ENCODE results near the gene NAA40.

NAA40 gene

DNA sequence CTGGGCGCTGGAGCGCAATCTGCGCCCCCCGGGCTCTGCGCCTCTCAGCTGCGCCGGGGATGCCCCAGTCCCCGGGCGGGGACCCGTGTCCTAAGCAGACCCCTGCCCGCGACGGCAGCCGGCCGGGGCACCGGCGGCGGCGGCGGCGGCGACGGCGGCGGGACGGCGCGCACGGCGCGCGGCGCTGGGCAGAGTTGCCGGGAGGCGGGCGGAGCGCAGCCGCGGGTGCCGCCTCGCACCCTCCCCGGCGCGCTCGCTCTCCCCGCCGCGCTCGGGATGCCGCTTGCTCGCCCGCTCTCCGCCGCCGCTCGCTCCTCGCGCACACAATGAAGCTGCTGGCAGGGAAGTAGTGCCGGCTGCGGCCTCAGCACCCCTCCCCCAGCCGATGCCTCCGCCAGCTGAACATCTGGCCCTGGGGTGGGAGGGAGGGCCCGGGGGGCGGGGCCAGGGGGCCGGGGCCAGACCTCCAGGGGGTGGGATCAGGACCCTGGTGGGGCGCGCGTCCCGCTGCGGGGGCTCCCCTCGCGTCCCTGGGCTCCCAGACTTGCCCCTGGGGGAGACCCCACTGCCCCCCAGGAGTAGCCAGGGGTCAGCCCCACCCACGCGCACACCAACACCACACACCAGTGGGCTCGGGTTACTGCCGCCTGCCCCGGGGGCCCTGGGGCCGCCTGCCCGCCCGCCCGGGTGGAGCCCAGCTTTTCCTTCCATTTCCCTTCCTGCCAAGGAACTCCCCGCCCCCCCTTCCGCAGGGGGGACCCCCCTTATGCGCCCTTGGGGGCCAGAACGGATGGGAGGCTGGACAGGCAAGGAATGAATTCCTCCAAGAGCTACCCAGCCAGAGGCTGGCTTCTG lies 21.7 kb upstream of the NAA40 start, which contains the start of gene RCOR2:
RCOR2 (minus strand) TSS at position 328 of the 855 bp plus-strand sequence. CDS start 708 bp downstream, outside the sequence.
- TF ChIP-seq, protein P1, sequence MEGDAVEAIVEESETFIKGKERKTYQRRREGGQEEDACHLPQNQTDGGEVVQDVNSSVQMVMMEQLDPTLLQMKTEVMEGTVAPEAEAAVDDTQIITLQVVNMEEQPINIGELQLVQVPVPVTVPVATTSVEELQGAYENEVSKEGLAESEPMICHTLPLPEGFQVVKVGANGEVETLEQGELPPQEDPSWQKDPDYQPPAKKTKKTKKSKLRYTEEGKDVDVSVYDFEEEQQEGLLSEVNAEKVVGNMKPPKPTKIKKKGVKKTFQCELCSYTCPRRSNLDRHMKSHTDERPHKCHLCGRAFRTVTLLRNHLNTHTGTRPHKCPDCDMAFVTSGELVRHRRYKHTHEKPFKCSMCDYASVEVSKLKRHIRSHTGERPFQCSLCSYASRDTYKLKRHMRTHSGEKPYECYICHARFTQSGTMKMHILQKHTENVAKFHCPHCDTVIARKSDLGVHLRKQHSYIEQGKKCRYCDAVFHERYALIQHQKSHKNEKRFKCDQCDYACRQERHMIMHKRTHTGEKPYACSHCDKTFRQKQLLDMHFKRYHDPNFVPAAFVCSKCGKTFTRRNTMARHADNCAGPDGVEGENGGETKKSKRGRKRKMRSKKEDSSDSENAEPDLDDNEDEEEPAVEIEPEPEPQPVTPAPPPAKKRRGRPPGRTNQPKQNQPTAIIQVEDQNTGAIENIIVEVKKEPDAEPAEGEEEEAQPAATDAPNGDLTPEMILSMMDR (IDR thresholded peaks at IDR 0.05; ENCODE audit: insufficient read depth, low read depth, low read length, missing control alignments), result no peak
- peak within 1 kb of the TSS; percentile 47 for H3K4me3 ChIP-seq (ENCODE audit: low read length)
- peak; percentile 81 for DNase-seq (ENCODE audit: low read depth)

- DNase-seq (ENCODE audit: low read depth), result peak; percentile 41
- H3K4me3 ChIP-seq (ENCODE audit: low read length), result peak overlapping the region; percentile 32
- TF ChIP-seq, protein P1 (IDR thresholded peaks at IDR 0.05; ENCODE audit: insufficient read depth, low read depth, low read length, missing control alignments), result no peak
Observed at GRCh38 chr11:63917692-63918506, 20.9 kb upstream of the NAA40 start.

DNA sequence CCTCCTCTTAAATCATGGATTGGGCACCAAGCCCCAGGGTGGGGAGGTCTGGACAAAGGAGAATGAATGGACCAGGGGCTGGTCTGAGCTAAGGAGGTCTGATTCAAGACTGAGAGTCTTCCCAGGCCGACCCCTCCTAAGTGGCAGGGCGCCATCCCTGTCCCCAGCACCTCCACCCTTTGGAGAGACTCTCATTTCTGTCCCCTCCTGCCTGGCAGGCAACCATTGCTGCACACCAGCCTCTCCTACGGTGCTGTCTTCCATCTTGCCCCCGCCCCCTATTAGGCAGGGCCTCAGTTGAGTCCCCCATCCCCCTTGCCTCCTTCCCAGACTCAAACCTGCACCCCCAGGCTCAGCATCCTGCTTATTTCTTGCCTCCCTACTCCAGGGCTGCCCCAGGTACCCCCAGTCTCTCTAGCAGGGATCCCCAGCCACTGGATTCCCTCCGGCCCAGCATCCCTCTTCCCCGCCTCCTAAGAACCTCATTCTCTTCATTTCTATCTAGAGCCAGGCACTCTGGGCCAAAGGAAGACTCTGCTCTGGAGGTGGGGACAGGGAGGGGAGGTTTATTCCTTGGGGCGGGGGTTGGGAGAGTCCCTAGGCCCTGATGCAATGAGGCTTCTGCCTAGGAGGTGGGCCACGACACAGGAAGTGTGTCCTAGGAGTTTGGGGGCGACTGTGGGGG lies 20.2 kb upstream of the NAA40 start:
- DNase-seq (ENCODE audit: low read depth), result no peak
- TF ChIP-seq, protein P1 (IDR thresholded peaks at IDR 0.05; ENCODE audit: insufficient read depth, low read depth, low read length, missing control alignments), result no peak
- H3K4me3 ChIP-seq (ENCODE audit: low read length), result no peak overlapping the region

DNA sequence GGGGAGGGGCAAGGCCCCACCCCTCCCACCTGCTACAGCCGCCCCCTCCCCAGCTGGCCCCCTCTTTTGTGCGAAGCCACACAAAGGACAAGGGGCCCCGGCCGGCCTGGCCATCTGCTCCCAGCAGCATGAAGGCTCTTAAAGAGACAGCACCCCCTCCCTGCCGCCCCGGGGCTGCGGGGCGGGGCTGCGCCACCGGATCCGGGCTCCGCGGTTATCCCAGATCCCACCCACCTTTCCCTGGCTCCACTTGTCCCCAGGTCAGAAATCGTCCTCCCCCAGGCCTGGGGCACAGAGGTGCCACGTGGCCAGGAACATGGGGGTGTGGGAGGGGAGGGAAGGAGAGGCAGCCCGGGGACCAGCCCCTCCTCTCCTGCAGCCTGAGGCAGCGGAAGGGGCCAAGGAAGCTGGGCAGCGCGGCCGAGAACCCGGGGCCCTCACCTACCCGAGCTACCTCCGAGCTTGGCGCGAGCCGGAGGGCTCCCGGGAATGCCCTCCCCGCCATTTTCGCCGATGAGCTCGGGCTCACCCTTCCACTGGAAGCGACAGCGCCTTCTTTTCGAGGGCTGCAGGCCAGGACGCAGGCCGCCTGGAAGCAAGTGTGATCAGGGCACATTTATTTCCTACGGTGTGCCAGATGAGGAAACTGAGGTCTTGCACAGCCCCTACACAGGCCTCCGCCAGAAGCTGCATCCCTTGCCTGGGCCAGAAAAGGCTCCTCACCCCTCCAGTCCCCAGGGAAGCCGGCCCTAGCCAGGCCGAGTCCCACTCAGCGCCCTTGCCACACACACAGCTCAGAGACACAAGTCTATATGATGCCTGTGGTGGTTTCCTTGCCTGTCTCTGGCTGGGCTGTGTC lies 19.3 kb upstream of the NAA40 start:
- TF ChIP-seq, protein P1 (IDR thresholded peaks at IDR 0.05; ENCODE audit: insufficient read depth, low read depth, low read length, missing control alignments), result no peak
- no peak overlapping the region for H3K4me3 ChIP-seq (ENCODE audit: low read length)
- no peak for DNase-seq (ENCODE audit: low read depth)

DNA sequence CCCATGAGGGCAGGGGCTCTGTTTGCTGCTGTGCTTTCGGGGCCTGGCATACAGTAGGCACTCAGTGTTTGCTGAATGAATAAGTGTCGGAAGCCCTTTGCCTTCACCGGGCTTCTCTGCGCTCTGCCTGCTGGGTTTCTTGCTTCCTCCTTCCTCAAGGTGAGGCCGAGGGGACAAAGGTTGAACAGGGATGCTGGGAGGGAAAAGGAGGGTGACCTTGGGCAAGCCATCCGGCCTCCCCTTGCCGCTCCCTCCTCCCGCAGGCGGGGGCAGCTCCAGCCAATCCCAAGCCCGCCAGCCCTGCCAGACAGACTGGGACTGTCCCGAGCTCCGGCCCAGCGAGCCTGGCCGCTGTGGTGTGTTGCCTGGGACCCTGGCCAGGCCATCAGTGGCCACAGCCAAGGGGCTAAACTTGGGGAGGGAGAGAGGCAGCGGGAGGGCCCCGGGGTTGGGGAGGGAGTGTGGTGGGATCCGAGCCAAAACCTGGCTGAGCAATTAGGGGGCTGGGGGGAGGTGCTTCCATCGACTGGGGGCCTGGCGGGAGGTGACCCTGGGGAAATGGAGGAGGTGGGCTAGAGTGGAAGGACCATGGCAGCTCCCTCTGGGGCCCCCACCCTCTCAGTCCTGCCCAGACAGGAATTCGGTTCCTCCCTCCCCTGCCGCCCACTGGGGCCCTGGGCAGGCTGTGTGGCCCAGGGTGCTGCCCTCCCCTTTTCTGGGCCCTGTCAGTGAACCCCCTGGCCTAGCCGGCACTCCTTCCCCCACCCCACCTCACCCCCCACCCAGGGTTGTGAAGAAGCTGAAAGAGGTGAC lies 18.5 kb upstream of the NAA40 start:
- TF ChIP-seq, protein P1 (IDR thresholded peaks at IDR 0.05; ENCODE audit: insufficient read depth, low read depth, low read length, missing control alignments), result no peak
- DNase-seq (ENCODE audit: low read depth), result no peak
- H3K4me3 ChIP-seq (ENCODE audit: low read length), result no peak overlapping the region
